ENCODE results near the gene SEPHS1. TPM values are rescaled to one million over a fixed set of nuclear protein-coding genes. Genes with fewer than 3 reads are reported as not detected.

Gene SEPHS1
- total RNA-seq, 1 experiment from 2014 or later = 139 TPM

DNA sequence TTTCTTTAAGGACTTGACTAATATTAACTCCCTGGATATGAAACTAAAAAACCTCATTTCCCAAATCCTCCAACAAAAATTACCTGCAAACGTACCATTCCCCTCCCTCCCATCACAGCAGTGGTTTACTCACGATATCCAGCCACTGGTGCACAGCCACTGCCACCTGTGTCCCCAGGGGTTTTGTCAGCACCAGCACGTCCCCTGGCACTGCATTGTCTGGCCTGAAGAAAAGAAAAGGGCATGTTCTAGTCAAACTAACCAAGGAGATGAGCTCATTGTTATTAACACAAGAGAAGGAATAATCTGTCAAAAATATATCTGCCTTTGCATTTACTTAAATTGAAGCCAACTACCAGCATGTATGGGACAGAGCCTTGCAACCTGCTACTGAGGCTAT, 18.5 kb downstream of the SEPHS1 start:
- TF ChIP-seq, protein P1, sequence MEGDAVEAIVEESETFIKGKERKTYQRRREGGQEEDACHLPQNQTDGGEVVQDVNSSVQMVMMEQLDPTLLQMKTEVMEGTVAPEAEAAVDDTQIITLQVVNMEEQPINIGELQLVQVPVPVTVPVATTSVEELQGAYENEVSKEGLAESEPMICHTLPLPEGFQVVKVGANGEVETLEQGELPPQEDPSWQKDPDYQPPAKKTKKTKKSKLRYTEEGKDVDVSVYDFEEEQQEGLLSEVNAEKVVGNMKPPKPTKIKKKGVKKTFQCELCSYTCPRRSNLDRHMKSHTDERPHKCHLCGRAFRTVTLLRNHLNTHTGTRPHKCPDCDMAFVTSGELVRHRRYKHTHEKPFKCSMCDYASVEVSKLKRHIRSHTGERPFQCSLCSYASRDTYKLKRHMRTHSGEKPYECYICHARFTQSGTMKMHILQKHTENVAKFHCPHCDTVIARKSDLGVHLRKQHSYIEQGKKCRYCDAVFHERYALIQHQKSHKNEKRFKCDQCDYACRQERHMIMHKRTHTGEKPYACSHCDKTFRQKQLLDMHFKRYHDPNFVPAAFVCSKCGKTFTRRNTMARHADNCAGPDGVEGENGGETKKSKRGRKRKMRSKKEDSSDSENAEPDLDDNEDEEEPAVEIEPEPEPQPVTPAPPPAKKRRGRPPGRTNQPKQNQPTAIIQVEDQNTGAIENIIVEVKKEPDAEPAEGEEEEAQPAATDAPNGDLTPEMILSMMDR (IDR thresholded peaks at IDR 0.05; ENCODE audit: insufficient read depth in 1 of 2, low read depth in 1 of 2, low read length in 1 of 2, severe bottlenecking in 1 of 2, unreplicated experiment in 1 of 2) = no peak
- peaks cover 6% of the 10 kb centered on the region for H3K36me3 ChIP-seq (ENCODE audit: control insufficient read depth, insufficient read depth, low read length)
- H3K4me1 Mint-ChIP-seq (ENCODE audit: low read depth, unreplicated experiment) = no peaks in the 10 kb centered on the region
- no peaks in the 10 kb centered on the region for H3K9me3 Mint-ChIP-seq (ENCODE audit: unreplicated experiment)
- no peaks in the 10 kb centered on the region for H3K9me3 ChIP-seq
- H3K36me3 Mint-ChIP-seq (ENCODE audit: insufficient read depth, unreplicated experiment) = peaks cover 98% of the 10 kb centered on the region
- no peak overlapping the region for H3K4me3 ChIP-seq (ENCODE audit: low read depth, low read length)
- H3K27me3 ChIP-seq (replicated peaks; ENCODE audit: control insufficient read depth, insufficient read depth, low read length) = no peaks in the 10 kb centered on the region
- no peaks in the 10 kb centered on the region for H3K4me1 ChIP-seq
- intact Hi-C loops (cut with micrococcal nuclease; ENCODE audit: unreplicated experiment) = no loop called here
- H3K4me3 Mint-ChIP-seq (ENCODE audit: unreplicated experiment) = no peak overlapping the region
- CTCF ChIA-PET = no interaction called here
- DNase-seq = no peak
- POLR2A ChIA-PET = no interaction called here
- no peak overlapping the region for H3K27ac Mint-ChIP-seq (ENCODE audit: unreplicated experiment)
- BruUV-seq (replicated peaks) = no TSS peak
- no peaks in the 10 kb centered on the region for H3K27me3 Mint-ChIP-seq (ENCODE audit: insufficient read depth, unreplicated experiment)

DNA sequence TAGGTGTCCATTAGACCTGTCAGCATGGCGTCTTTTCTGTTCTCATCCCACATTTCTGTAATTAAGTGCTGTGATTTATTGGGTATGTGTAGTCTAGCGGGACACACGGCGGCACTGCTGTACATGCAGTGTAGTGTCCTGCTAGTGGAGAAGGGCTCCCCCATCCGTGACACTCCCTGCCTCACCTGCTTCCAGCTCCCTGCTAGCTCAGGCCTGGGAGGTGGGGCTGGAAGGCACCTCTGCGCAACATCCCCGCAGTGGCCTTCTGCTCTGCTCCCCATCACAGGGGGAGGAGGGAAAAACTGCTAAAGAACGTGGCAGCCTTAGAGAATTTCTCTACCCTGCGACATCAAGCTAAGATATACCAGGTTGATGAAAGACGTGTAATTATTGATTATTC, 19.5 kb downstream of the SEPHS1 start:
- ChIA-PET POLR2A (no interaction called here), CTCF (no interaction called here)
- H3K27me3 Mint-ChIP-seq (ENCODE audit: insufficient read depth, unreplicated experiment) = no peaks in the 10 kb centered on the region
- H3K27ac Mint-ChIP-seq (ENCODE audit: unreplicated experiment) = no peak overlapping the region
- intact Hi-C loops (cut with micrococcal nuclease; ENCODE audit: unreplicated experiment) = no loop called here
- H3K4me1 ChIP-seq = no peaks in the 10 kb centered on the region
- no peaks in the 10 kb centered on the region for H3K9me3 ChIP-seq
- BruUV-seq (replicated peaks) = no TSS peak
- no peak for DNase-seq
- H3K4me3 Mint-ChIP-seq (ENCODE audit: unreplicated experiment) = no peak overlapping the region
- H3K27me3 ChIP-seq (replicated peaks; ENCODE audit: control insufficient read depth, insufficient read depth, low read length) = no peaks in the 10 kb centered on the region
- H3K36me3 Mint-ChIP-seq (ENCODE audit: insufficient read depth, unreplicated experiment) = peaks cover 98% of the 10 kb centered on the region
- peaks cover 6% of the 10 kb centered on the region for H3K36me3 ChIP-seq (ENCODE audit: control insufficient read depth, insufficient read depth, low read length)
- H3K4me1 Mint-ChIP-seq (ENCODE audit: low read depth, unreplicated experiment) = no peaks in the 10 kb centered on the region
- TF ChIP-seq, protein P1 (IDR thresholded peaks at IDR 0.05; ENCODE audit: insufficient read depth in 1 of 2, low read depth in 1 of 2, low read length in 1 of 2, severe bottlenecking in 1 of 2, unreplicated experiment in 1 of 2) = no peak
- no peak overlapping the region for H3K4me3 ChIP-seq (ENCODE audit: low read depth, low read length)
- no peaks in the 10 kb centered on the region for H3K9me3 Mint-ChIP-seq (ENCODE audit: unreplicated experiment)

DNA sequence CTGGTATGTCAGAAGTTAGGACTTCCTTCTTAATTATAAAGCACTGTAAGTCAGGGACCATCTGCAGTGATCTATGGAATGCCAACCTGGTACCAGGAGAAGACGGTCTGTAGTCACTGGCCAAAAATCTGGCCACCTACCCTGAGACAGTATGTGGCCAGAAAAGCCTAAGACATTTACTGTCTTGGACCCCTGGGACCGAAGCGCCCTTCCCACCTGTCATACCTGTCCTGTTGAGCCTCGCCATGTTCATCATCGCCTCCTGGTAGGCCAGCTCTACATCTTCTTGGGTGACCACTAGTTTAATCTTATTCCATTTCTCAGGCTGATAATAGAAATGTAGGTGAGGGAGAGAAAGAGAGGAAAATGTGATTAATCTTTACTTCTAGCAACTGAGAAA, 20.0 kb downstream of the SEPHS1 start:
- Mint-ChIP-seq H3K27me3 (ENCODE audit: insufficient read depth, unreplicated experiment) (no peaks in the 10 kb centered on the region), H3K27ac (ENCODE audit: unreplicated experiment) (no peak overlapping the region), H3K4me3 (ENCODE audit: unreplicated experiment) (no peak overlapping the region), H3K9me3 (ENCODE audit: unreplicated experiment) (no peaks in the 10 kb centered on the region), H3K36me3 (ENCODE audit: insufficient read depth, unreplicated experiment) (peaks cover 95% of the 10 kb centered on the region), H3K4me1 (ENCODE audit: low read depth, unreplicated experiment) (no peaks in the 10 kb centered on the region)
- ChIA-PET CTCF (no interaction called here), POLR2A (no interaction called here)
- Histone ChIP-seq H3K9me3 (no peaks in the 10 kb centered on the region), H3K4me3 (ENCODE audit: low read depth, low read length) (no peak overlapping the region), H3K4me1 (no peaks in the 10 kb centered on the region), H3K27me3 (replicated peaks; ENCODE audit: control insufficient read depth, insufficient read depth, low read length) (no peaks in the 10 kb centered on the region), H3K36me3 (ENCODE audit: control insufficient read depth, insufficient read depth, low read length) (peaks cover 6% of the 10 kb centered on the region)
- no TSS peak for BruUV-seq (replicated peaks)
- TF ChIP-seq, protein P1 (IDR thresholded peaks at IDR 0.05; ENCODE audit: insufficient read depth in 1 of 2, low read depth in 1 of 2, low read length in 1 of 2, severe bottlenecking in 1 of 2, unreplicated experiment in 1 of 2) = no peak
- intact Hi-C loops (cut with micrococcal nuclease; ENCODE audit: unreplicated experiment) = no loop called here
- DNase-seq = no peak
